ENCODE measurements around the gene PNP.
"Not testable (repeated sequence)": the region's sequence is repeated elsewhere in the genome, so short reads cannot be mapped to it uniquely, and the experiment has no call there.

The PNP gene

DNA sequence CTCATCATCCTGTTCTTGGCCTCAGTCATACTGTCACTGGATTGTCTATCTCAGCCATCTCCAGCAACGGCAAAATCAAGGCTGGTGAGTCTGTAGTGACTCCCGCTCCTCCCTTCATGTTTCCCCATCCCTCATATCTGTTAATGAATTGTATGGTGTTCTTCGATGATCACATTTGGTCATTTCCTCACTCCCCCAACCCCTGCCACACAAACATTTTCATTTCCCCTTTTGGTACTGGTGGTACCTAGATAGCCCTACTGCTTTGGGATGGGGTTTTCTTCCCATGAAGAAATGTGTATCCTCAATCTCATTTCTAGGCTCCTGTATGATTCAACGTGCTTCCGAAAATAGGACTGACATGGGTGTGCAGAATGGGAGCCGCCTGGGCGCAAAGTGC, 30.5 kb upstream of the PNP start:
- DNase-seq: no peak
- peak; percentile 57 to 65 for ATAC-seq (replicated peaks)
- Mint-ChIP-seq H3K27me3 (no peaks in the 10 kb centered on the region), H3K4me3 (peak overlapping the region in 1 of 2 donors; percentile 2), H3K36me3 (peaks cover 11 to 31% of the 10 kb centered on the region in 2 donors), H3K27ac (peak overlapping the region; percentile 0), H3K9me3 (peaks cover 0 to 10% of the 10 kb centered on the region in 2 donors), H3K4me1 (peaks cover 46 to 66% of the 10 kb centered on the region in 2 donors)

DNA sequence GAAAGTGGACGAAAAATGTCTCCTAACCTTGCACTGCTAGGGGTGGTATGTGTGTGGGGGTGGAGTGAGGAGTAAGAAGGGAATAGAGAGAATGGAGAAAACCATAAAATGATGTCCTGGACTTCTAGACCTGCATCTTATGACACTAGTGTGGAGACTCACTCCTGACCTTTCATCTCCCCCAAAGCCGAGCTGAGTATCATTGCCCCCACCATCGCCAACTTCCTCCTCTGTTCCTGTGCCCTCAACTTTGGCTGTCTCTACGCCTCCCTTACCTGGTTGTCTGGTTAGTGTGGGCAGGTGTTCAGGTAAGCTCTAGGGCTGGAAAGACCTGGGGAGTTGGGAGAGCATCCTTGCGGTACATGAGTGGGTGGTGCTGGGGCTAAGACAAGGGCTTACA, 28.7 kb upstream of the PNP start:
- Mint-ChIP-seq H3K27me3 (no peaks in the 10 kb centered on the region), H3K27ac (peak overlapping the region; percentile 72), H3K4me3 (no peak overlapping the region), H3K4me1 (peaks cover 44 to 60% of the 10 kb centered on the region in 2 donors), H3K9me3 (peaks cover 0 to 10% of the 10 kb centered on the region in 2 donors), H3K36me3 (peaks cover 9 to 31% of the 10 kb centered on the region in 2 donors)
- no peak for DNase-seq
- ATAC-seq (replicated peaks): peak; percentile 9 to 46

DNA sequence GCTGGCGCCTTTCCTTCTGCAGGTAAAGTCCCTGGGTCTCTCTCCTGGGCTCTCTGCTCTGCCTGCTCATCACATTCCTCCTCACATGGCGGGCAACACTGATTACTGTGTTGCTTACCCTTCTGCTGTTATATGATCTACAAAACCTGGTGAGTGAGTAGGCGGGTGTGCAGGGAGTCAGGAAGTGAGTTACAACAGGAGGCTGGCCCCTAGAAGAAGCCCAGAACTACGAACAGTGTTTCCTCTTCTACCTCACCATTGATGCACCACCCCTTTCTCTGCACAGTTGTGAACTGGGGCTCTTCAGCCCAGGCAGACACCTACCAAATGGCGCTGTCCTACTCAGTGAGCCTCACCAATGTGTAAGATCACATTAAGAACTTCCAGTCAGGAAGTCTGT, 28.3 kb upstream of the PNP start:
- Mint-ChIP-seq H3K36me3 (peaks cover 9 to 31% of the 10 kb centered on the region in 2 donors), H3K4me1 (peaks cover 41 to 57% of the 10 kb centered on the region in 2 donors), H3K9me3 (peaks cover 0 to 10% of the 10 kb centered on the region in 2 donors), H3K4me3 (no peak overlapping the region), H3K27me3 (no peaks in the 10 kb centered on the region), H3K27ac (peak overlapping the region; percentile 72)
- peak; percentile 71 to 74 for ATAC-seq (replicated peaks)
- no peak for DNase-seq

DNA sequence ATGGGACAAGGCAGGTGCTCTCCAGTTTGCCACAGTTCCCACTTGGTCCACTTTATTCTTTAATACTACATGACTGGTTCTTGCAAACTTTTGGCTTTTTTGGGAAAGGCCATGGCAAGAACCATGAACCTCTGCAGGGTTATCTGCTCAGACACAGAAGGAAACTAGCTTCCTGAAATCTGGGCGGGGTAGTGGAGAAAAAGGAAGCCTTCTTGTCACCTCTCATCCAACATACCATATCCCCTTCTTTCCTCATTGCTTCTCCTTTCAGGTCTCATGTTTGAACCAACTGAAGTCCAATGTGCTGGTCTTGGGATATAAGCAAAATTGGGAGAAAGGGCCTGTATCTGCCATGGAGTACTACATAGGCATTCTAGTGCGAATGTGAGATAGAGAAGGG, 27.7 kb upstream of the PNP start:
- Mint-ChIP-seq H3K36me3 (peaks cover 9 to 31% of the 10 kb centered on the region in 2 donors), H3K27me3 (no peaks in the 10 kb centered on the region), H3K9me3 (peaks cover 0 to 10% of the 10 kb centered on the region in 2 donors), H3K4me1 (peaks cover 41 to 57% of the 10 kb centered on the region in 2 donors), H3K4me3 (no peak overlapping the region), H3K27ac (no peak overlapping the region)
- ATAC-seq (replicated peaks): no peak
- DNase-seq: no peak

DNA sequence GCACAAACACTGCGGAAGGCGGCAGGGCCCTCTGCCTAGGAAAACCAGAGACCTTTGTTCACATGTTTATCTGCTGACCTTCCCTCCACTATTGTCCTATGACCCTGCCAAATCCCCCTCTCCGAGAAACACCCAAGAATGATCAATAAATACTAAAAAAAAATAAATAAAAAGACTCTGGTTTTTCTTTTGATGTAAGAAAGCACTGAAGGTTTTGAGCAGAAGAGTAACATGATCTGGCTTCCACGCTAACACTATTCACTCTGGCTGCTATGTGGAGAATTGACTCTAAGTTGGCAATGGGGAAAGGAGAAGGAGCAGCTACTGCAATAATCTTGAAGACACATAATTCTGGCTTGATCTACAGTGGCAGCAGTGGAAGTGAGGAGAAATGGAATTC, 25.6 kb upstream of the PNP start:
- H3K9me3 Mint-ChIP-seq; ATAC-seq (replicated peaks); H3K27me3 Mint-ChIP-seq; H3K4me3 Mint-ChIP-seq; H3K27ac Mint-ChIP-seq; DNase-seq: not testable (repeated sequence)
- H3K36me3 Mint-ChIP-seq: peaks cover 22 to 43% of the 10 kb centered on the region in 2 donors
- H3K4me1 Mint-ChIP-seq: peaks cover 31 to 43% of the 10 kb centered on the region in 2 donors

DNA sequence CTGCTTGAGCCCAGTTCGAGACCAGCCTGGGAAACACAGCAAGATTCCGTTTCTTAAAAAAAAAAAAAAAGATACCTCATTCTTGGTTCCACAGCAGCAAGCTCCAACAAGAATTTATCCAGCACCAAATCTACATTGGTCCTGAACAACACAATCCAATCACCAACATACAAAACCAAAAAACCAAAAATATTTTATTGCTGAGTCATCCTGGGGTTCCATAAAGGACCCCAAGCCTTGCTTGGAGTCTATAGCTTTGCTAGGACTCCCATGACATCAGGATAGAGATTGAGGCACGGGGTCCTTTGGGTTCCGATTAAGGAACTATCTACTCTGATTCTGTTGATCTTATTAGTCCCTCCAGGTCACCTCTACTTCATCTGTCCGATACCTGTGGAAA, 22.3 kb upstream of the PNP start:
- ATAC-seq (replicated peaks) (no peak), DNase-seq (no peak)
- Mint-ChIP-seq H3K4me1 (peaks cover 12 to 13% of the 10 kb centered on the region in 2 donors), H3K27ac (peak overlapping the region; percentile 76), H3K4me3 (no peak overlapping the region), H3K9me3 (no peaks in the 10 kb centered on the region), H3K27me3 (no peaks in the 10 kb centered on the region), H3K36me3 (peaks cover 36 to 47% of the 10 kb centered on the region in 2 donors)

DNA sequence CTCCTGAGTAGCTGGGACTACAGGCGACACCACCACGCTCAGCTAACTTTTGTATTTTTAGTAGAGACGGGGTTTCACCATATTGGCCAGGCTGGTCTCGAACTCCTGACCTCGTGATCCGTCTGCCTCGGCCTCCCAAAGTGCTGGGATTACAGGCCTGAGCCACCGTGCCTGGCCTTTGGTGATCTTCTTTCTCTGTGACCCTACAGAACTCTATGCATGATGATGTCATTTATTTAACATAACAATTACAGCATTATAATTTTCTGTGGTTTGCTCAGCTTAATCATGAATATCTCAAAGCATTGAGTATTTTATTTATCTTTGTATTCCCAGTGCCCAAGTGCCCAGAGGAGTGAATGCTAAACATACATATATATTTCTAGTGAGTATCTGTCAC, 16.4 kb upstream of the PNP start:
- H3K27me3 Mint-ChIP-seq, H3K27ac Mint-ChIP-seq: not testable (repeated sequence)

DNA sequence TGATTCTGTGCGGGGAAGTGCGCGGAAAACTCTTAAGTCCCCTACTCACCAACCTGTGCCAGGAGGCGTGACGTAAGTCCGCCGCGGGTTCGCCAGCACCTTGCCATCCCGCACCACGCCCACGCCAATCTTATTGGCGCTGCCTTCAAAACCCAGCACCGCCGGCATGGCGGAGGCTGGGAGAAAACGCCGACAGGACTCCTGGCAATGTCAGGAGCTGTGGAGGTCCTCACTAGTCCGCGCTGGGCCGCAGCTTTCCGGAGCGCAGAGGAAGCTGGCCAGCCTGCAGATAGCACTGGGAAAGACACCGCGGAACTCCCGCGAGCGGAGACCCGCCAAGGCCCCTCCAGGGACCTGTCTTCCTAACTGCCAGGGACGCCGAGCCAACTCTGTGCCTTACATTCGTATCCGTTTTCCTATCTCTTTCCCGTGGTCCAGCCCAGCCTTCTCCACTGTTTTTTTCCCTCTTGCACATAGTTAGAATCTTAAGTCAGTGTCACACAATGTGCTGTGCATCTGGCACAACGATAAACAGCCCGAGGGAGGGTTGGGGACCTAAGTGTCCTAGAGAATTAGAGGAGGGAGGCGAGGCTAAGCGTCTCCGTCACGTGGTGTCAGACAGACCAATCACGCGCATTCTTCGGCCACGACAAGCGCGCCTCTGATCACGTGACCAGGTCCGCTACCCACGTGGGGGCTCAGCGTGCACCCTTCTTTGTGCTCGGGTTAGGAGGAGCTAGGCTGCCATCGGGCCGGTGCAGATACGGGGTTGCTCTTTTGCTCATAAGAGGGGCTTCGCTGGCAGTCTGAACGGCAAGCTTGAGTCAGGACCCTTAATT, 14.5 kb upstream of the PNP start, which contains the start of the genes APEX1 and OSGEP:
Gene APEX1, plus strand, starts transcription at position 711 of the 839 bp plus-strand sequence. CDS start 420 bp downstream, outside the sequence.
Gene OSGEP, minus strand, starts transcription at position 297 of the 839 bp plus-strand sequence. Its CDS starts 129 bp downstream, at position 168.
- peaks cover 29 to 36% of the 10 kb centered on the region in 2 donors for H3K36me3 Mint-ChIP-seq
- H3K4me1 Mint-ChIP-seq: peaks cover 15 to 17% of the 10 kb centered on the region in 2 donors
- H3K27me3 Mint-ChIP-seq: no peaks in the 10 kb centered on the region
- H3K27ac Mint-ChIP-seq: no peak within 1 kb of the TSS
- peak; percentile 98 for DNase-seq
- peak within 1 kb of the TSS in 1 of 2 donors; percentile 19 for H3K4me3 Mint-ChIP-seq
- no peaks in the 10 kb centered on the region for H3K9me3 Mint-ChIP-seq
- ATAC-seq (replicated peaks): peak; percentile 90

More for the DNA sequence above, 16.4 kb upstream of the PNP start:
- not testable (repeated sequence) for ATAC-seq (replicated peaks); H3K4me3 Mint-ChIP-seq; H3K9me3 Mint-ChIP-seq; DNase-seq
- peaks cover 5 to 11% of the 10 kb centered on the region in 2 donors for H3K4me1 Mint-ChIP-seq
- H3K36me3 Mint-ChIP-seq: peaks cover 32 to 34% of the 10 kb centered on the region in 2 donors

DNA sequence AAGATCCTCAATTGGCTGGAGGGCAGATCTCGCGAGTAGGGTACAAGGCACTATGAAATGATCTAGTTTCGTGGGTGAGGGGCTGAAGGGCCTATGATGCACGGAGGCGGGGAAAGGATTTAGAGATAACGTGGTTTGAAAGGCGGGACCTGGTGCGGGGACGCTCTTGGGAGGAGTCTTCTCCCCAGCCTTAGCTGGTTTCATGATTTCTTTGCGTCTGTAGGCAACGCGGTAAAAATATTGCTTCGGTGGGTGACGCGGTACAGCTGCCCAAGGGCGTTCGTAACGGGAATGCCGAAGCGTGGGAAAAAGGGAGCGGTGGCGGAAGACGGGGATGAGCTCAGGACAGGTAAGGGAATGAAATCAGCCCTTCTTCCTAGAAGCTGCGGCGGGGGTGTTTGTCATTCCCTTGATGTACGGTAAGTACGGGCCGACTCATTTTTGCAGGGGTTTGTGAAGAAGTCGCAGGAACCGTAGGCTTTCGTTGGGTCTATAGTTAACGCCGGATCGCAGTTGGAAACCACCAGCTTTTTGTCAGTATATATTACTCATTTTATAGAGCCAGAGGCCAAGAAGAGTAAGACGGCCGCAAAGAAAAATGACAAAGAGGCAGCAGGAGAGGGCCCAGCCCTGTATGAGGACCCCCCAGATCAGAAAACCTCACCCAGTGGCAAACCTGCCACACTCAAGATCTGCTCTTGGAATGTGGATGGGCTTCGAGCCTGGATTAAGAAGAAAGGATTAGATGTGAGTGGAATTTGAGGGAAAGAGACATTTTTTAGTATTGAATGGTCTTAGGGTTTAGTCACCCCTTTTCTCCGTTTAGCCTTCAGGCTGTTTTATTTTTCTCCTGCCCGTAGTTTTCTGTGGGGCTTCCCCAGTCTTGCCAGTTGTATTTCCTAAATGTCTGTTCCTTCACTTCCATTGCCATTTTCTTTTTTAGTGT, 13.6 kb upstream of the PNP start:
- peaks cover 22 to 23% of the 10 kb centered on the region in 2 donors for H3K4me1 Mint-ChIP-seq

DNA sequence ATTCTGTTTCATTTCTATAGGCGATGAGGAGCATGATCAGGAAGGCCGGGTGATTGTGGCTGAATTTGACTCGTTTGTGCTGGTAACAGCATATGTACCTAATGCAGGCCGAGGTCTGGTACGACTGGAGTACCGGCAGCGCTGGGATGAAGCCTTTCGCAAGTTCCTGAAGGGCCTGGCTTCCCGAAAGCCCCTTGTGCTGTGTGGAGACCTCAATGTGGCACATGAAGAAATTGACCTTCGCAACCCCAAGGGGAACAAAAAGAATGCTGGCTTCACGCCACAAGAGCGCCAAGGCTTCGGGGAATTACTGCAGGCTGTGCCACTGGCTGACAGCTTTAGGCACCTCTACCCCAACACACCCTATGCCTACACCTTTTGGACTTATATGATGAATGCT, 12.2 kb upstream of the PNP start:
- Mint-ChIP-seq H3K36me3 (peaks cover 32 to 40% of the 10 kb centered on the region in 2 donors), H3K4me1 (peaks cover 22 to 25% of the 10 kb centered on the region in 2 donors), H3K9me3 (peaks cover 3 to 5% of the 10 kb centered on the region in 2 donors), H3K4me3 (no peak overlapping the region), H3K27ac (peak overlapping the region; percentile 87), H3K27me3 (no peaks in the 10 kb centered on the region)
- DNase-seq (no peak), ATAC-seq (replicated peaks) (no peak)

More for the DNA sequence above, 13.6 kb upstream of the PNP start:
- no peak overlapping the region for H3K4me3 Mint-ChIP-seq
- no peak overlapping the region for H3K27ac Mint-ChIP-seq
- ATAC-seq (replicated peaks) (peak; percentile 74), DNase-seq (no peak)
- no peaks in the 10 kb centered on the region for H3K27me3 Mint-ChIP-seq
- peaks cover 33 to 39% of the 10 kb centered on the region in 2 donors for H3K36me3 Mint-ChIP-seq
- no peaks in the 10 kb centered on the region for H3K9me3 Mint-ChIP-seq

DNA sequence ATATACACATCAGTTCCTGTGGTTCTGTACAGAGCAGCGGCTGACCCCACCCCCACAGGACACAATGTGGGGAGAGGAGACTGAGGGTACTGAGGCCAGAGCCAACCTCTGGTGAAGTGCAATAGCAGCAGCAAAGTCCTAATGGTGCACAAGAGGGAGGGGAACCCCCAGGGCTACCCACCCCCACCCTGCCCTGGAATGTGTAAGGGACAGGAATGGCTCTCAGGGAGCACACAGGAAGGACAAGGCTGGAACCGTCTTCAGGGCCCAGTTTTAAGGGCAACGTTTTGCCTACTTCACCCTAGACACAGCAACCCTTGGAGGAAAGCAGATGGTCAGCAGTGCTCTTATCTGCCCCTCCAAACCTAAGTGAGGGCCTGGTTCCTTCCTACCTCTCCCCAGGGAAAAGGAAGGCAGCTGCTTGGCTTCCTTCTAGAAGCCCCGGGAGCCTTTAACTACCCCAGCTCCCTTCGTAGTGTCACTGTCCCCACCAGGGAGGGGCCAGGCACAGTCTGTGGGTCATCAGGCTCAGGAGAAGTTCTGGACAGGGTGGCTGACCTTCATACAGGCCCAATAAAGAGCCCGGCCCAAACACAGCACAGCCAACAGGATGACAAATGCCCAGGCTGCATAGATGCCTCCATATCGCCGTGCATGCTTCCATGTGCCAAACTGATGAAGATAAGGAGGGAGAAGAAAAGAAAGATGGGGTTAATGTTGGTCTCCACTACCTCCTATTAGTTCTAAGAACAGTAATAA, 11.0 kb upstream of the PNP start:
- H3K4me1 Mint-ChIP-seq: peaks cover 24% of the 10 kb centered on the region in 2 donors
- peak overlapping the region; percentile 63 for H3K27ac Mint-ChIP-seq
- ATAC-seq (replicated peaks): no peak

DNA sequence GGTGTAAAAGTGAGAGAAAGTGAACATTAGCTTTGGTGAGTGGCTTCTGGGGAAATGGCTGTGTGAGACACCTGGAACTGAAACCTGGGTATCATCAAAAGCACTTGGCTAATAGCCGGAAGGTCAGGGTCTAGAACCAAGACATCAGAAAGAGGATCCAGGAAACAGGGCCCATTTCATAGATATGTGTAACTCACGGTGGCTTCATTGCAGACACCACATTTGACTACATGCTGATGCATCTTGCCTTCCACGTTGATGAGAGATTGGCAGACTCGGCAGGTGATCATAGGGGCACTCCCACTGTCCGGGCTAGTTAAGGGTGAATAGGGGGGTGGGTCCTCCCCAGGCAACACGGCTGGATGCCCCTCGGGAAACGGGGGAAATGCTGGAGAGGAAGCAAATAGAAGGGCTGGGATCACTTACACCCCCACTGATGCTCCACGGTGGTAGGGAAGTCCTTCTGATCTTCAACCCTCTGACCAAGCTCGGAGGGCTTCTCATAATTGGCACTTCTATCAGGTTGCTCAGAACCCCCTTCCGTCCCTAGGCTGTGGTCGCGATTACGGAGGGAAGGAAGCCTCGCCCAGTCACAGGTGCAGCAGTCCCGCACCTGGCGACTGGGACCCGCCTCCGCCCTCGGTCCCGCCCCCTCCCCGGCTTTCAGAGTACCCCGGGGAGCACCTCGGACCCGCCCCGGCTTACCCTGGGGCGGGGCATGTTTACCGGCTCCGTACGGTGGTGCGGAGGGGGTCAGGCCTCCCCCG, 8.6 kb upstream of the PNP start:
- H3K4me3 Mint-ChIP-seq: peak overlapping the region; percentile 93 to 100
- ATAC-seq (replicated peaks) (peak; percentile 38 to 51), DNase-seq (peak; percentile 63)
- peaks cover 32 to 33% of the 10 kb centered on the region in 2 donors for H3K36me3 Mint-ChIP-seq
- H3K27me3 Mint-ChIP-seq: no peaks in the 10 kb centered on the region
- peaks cover 31 to 40% of the 10 kb centered on the region in 2 donors for H3K4me1 Mint-ChIP-seq
- peaks cover 3 to 5% of the 10 kb centered on the region in 2 donors for H3K9me3 Mint-ChIP-seq
- peak overlapping the region; percentile 99 for H3K27ac Mint-ChIP-seq

More for the DNA sequence above, 11.0 kb upstream of the PNP start:
- H3K4me3 Mint-ChIP-seq: peak overlapping the region in 1 of 2 donors; percentile 15
- peaks cover 32 to 33% of the 10 kb centered on the region in 2 donors for H3K36me3 Mint-ChIP-seq
- H3K27me3 Mint-ChIP-seq: no peaks in the 10 kb centered on the region
- DNase-seq: no peak
- peaks cover 3 to 5% of the 10 kb centered on the region in 2 donors for H3K9me3 Mint-ChIP-seq
